ENCODE results near the gene OVOL1. TPM values are rescaled to one million over a fixed set of nuclear protein-coding genes. Genes with fewer than 3 reads are reported as not detected.
"Not testable (repeated sequence)": the region's sequence is repeated elsewhere in the genome, so short reads cannot be mapped to it uniquely, and the experiment has no call there.

Gene OVOL1
- total RNA-seq, 6 experiments from 2014 or later, result not detected

DNA sequence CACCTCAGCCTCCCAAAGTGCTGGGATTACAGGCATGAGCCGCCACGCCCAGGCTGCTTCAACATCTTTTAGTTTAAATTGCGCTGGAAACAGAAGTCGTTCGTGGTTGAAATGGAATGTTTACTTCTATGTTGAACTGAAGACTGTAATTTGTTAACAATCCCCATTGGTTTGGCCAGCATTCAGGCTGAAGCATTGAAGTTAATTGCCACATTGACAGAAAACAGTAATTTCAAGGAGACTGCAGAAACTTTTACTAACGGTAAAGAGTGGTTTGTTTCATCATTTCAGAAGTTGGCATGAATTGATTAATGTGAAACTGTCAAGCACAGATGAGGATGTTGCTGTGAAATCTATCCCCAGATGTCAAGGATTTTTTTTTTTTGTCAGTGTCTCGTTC, 20.3 kb upstream of the OVOL1 start:
- Mint-ChIP-seq H3K4me3 (no peak overlapping the region), H3K4me1 (ENCODE audit: low read depth) (peaks cover 9% of the 10 kb centered on the region), H3K27ac (no peak overlapping the region), H3K36me3 (ENCODE audit: low read depth) (peaks cover 6% of the 10 kb centered on the region; the same call in 1 of the 2 replicates), H3K27me3 (ENCODE audit: insufficient read depth) (peaks cover 1% of the 10 kb centered on the region; the same call in 1 of the 2 replicates), H3K9me3 (no peaks in the 10 kb centered on the region)
- TF ChIP-seq CTCF (IDR thresholded peaks at IDR 0.05), result no peak
- DNase-seq, result peak; percentile 2

GRCh38 chr11:65767406-65767805, 19.5 kb upstream of the OVOL1 start:
- Mint-ChIP-seq H3K36me3 (ENCODE audit: low read depth) (peaks cover 6% of the 10 kb centered on the region; the same call in 1 of the 2 replicates), H3K4me3 (no peak overlapping the region), H3K27me3 (ENCODE audit: insufficient read depth) (peaks cover 1% of the 10 kb centered on the region; the same call in 1 of the 2 replicates)

GRCh38 chr11:65767806-65768205, 19.1 kb upstream of the OVOL1 start:
- H3K36me3 Mint-ChIP-seq (ENCODE audit: low read depth), result not testable (repeated sequence)

More at GRCh38 chr11:65767406-65767805, 19.5 kb upstream of the OVOL1 start:
- no peak for TF ChIP-seq CTCF (IDR thresholded peaks at IDR 0.05)
- no peaks in the 10 kb centered on the region for H3K9me3 Mint-ChIP-seq
- no peak for DNase-seq
- peaks cover 9% of the 10 kb centered on the region for H3K4me1 Mint-ChIP-seq (ENCODE audit: low read depth)
- no peak overlapping the region for H3K27ac Mint-ChIP-seq

GRCh38 chr11:65770951-65771567, 15.8 kb upstream of the OVOL1 start:
- Mint-ChIP-seq H3K4me1 (ENCODE audit: low read depth) (peaks cover 17% of the 10 kb centered on the region), H3K27ac (no peak overlapping the region)

More at GRCh38 chr11:65767806-65768205, 19.1 kb upstream of the OVOL1 start:
- H3K27me3 Mint-ChIP-seq (ENCODE audit: insufficient read depth); H3K27ac Mint-ChIP-seq; DNase-seq; H3K9me3 Mint-ChIP-seq; H3K4me3 Mint-ChIP-seq; H3K4me1 Mint-ChIP-seq (ENCODE audit: low read depth): not testable (repeated sequence)

DNA sequence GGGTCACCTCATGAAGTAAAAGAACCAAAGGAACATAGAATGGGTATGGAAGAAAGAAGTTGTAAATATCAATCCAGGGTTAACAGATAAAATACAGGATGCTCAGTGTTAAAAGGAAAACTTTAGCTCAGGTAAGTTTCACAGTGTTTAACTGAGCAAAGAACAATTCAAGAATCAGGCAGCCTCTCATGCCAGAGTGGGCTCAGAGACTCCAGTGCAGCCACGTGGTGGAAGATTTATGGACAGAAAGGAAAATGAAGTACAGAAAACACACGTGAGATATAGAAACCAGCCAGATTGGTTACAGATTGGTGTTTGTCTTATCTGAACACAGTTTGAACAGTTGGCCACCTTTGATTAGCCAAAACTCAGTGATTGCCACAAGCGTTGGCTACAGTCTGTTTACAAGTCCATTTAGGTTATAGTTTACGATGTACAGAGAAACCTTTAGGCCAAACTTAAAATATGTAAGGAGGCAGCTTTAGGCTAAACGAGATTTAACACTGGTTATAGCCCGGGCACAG, 15.2 kb upstream of the OVOL1 start:
- H3K9me3 Mint-ChIP-seq, result no peaks in the 10 kb centered on the region

More at GRCh38 chr11:65770951-65771567, 15.8 kb upstream of the OVOL1 start:
- Mint-ChIP-seq H3K9me3 (no peaks in the 10 kb centered on the region), H3K36me3 (ENCODE audit: low read depth) (peaks cover 6% of the 10 kb centered on the region; the same call in 1 of the 2 replicates), H3K4me3 (no peak overlapping the region), H3K27me3 (ENCODE audit: insufficient read depth) (peaks cover 4% of the 10 kb centered on the region)
- DNase-seq, result no peak
- no peak for TF ChIP-seq CTCF (IDR thresholded peaks at IDR 0.05)

More for the DNA sequence above, 15.2 kb upstream of the OVOL1 start:
- Mint-ChIP-seq H3K4me3 (no peak overlapping the region), H3K4me1 (ENCODE audit: low read depth) (peaks cover 17% of the 10 kb centered on the region), H3K36me3 (ENCODE audit: low read depth) (peaks cover 6% of the 10 kb centered on the region; the same call in 1 of the 2 replicates), H3K27ac (no peak overlapping the region), H3K27me3 (ENCODE audit: insufficient read depth) (peaks cover 4% of the 10 kb centered on the region)
- no peak for DNase-seq
- no peak for TF ChIP-seq CTCF (IDR thresholded peaks at IDR 0.05)
